A673 (cell line): ENCODE results near the gene TFAM. TPM values are rescaled to one million over a fixed set of nuclear protein-coding genes. Genes with fewer than 3 reads are reported as not detected.

ENCODE experiments used
- Bru-seq: library from RNA; stranded (reverse); fragments of 400-500 nt; gene quantifications from one replicate; lab custom pipeline; 2021; lab: Mats Ljungman, UMichigan
- BruChase-seq, 2 experiments: library from RNA; stranded (reverse); fragments of 400-500 nt; gene quantifications; one replicate each; lab custom pipeline; 2021; lab: Mats Ljungman, UMichigan
- BruUV-seq: library from RNA; stranded (reverse); fragments of 400-500 nt; replicated peaks from 2 replicates; lab custom pipeline; 2021; lab: Mats Ljungman, UMichigan
- CTCF ChIA-PET: fragments of 300-600 bp; sonication (Branson Sonifier 250); formaldehyde crosslinking; loops from one replicate; lab custom pipeline; 2022; ENCODE audit warnings: antibody characterized with exemption; lab: Charles Lee
- POLR2A ChIA-PET: fragments of 300-600 bp; sonication (Branson Sonifier 250); formaldehyde crosslinking; loops from one replicate; lab custom pipeline; 2022; ENCODE audit warnings: antibody characterized with exemption; ENCODE audit not compliant: low non-redundant PET; lab: Charles Lee
- DNase-seq: peaks from one replicate; pipeline ENCODE4 v3.0.0-alpha.2; 2015; ENCODE audit warnings: low spot score
- H3K27ac ChIP-seq: fragments of 200-600 bp; sonication (generic); 2 replicates; pipeline ENCODE4 v1.5.1; 2016; ENCODE audit warnings: mixed run types, low read depth, mild to moderate bottlenecking, mixed read lengths, antibody characterized with exemption, low read length; ENCODE audit not compliant: poor library complexity, severe bottlenecking
- H3K27me3 ChIP-seq: fragments of 200-600 bp; sonication (generic); replicated peaks from 2 replicates; pipeline ENCODE4 v1.6.1; 2017; ENCODE audit warnings: mixed run types, low read depth, mild to moderate bottlenecking, mixed read lengths, antibody characterized with exemption, low read length; ENCODE audit not compliant: insufficient read depth, poor library complexity
- H3K36me3 ChIP-seq: fragments of 200-600 bp; sonication (generic); 2 replicates; pipeline ENCODE4 v1.6.1; 2016; ENCODE audit warnings: mixed run types, mild to moderate bottlenecking, mixed read lengths, antibody characterized with exemption, low read length; ENCODE audit not compliant: insufficient read depth, poor library complexity, severe bottlenecking
- H3K4me1 ChIP-seq: fragments of 200-600 bp; sonication (generic); 2 replicates; pipeline ENCODE4 v1.6.1; 2017; ENCODE audit warnings: mixed run types, mild to moderate bottlenecking, mixed read lengths, antibody characterized with exemption, low read length; ENCODE audit not compliant: insufficient read depth, poor library complexity, severe bottlenecking
- H3K4me3 ChIP-seq: fragments of 200-600 bp; sonication (generic); 2 replicates; pipeline ENCODE4 v1.5.1; 2016; ENCODE audit warnings: low read depth, mixed run types, mild to moderate bottlenecking, mixed read lengths, low read length; ENCODE audit not compliant: poor library complexity, severe bottlenecking
- H3K9me3 ChIP-seq: fragments of 200-600 bp; sonication (generic); 2 replicates; pipeline ENCODE4 v1.6.1; 2016; ENCODE audit warnings: mixed run types, low read depth, mild to moderate bottlenecking, mixed read lengths, antibody characterized with exemption, low read length; ENCODE audit not compliant: poor library complexity, severe bottlenecking
- CTCF ChIP-seq: fragments of 300-800, 200-600 bp; sonication (generic); conservative IDR thresholded peaks from 2 replicates; pipeline ENCODE4 v1.5.1; 2017; ENCODE audit warnings: low read depth, mild to moderate bottlenecking, antibody characterized with exemption, low read length, moderate library complexity, mixed read lengths
- EZH2 ChIP-seq: fragments of 200-600 bp; sonication (generic); IDR thresholded peaks from 2 replicates; pipeline ENCODE4 v1.6.1; 2017; ENCODE audit warnings: borderline replicate concordance, low read depth, mild to moderate bottlenecking, mixed read lengths, antibody characterized with exemption, low read length; ENCODE audit not compliant: poor library complexity, severe bottlenecking
- intact Hi-C: fragments of 100-400 bp; cut with micrococcal nuclease; formaldehyde crosslinking; loops from one replicate; pipeline ENCODE4 v1.10.0; 2022; ENCODE audit not compliant: unreplicated experiment
- long read RNA-seq: library from polyadenylated mRNA; stranded (forward); transcript quantifications from one replicate; pipeline ENCODE4 v2.0.0, GENCODE V29; 2022
- total RNA-seq: library from RNA; stranded (reverse); gene quantifications from 2 replicates; pipeline ENCODE4 v1.2.3, GENCODE V29; 2021

The TFAM gene
- total RNA-seq (99.1 and 113 TPM in 2 replicates), Bru-seq, nascent RNA (percentile 96 among the genes with signal in this experiment), BruChase-seq, experiment 1, labeled RNA remaining after a 2-hour chase (percentile 98 among the genes with signal in this experiment), BruChase-seq, experiment 2, labeled RNA remaining after a 6-hour chase (percentile 99 among the genes with signal in this experiment)
- long read RNA-seq, full-length matches to known transcripts = 72 of 85 reads
- long read RNA-seq, partial matches to known transcripts = 6 of 85 reads
- long read RNA-seq, other reads (novel, unspliced or antisense) = 7 of 85 reads

- intact Hi-C loops = loop anchor here (1.0 to 5.0 kb wide), 3 partner anchors 48 to 208 kb away; partner anchors contain the start of gene UBE2D1
- H3K4me1 ChIP-seq = peaks cover 7% of the 10 kb centered on the region
- POLR2A ChIA-PET = no interaction called here
- no peaks in the 10 kb centered on the region for H3K27me3 ChIP-seq
- H3K4me3 ChIP-seq = peak within 1 kb of the TSS; percentile 80
- CTCF ChIA-PET = interaction anchor here (0.6 to 0.8 kb wide), 2 partner anchors 85 to 1201 kb away, joined by 3 read pairs; no protein-coding TSS in a partner anchor
- H3K27ac ChIP-seq = peak within 1 kb of the TSS; percentile 84
- H3K36me3 ChIP-seq = peaks cover 37% of the 10 kb centered on the region
- TF ChIP-seq EZH2 (no peak), CTCF (peak; percentile 85)
- BruUV-seq = no TSS peak
- DNase-seq = peak; percentile 96
- no peaks in the 10 kb centered on the region for H3K9me3 ChIP-seq
Measured at GRCh38 chr10:58384999-58385783, at the start of gene TFAM. TSS of gene TFAM (plus strand) at chr10:58385410. CDS start at chr10:58385548, 138 bp downstream.

GRCh38 chr10:58336242-58336641 lies 49.0 kb upstream of the TFAM start:
- ChIA-PET POLR2A (no interaction called here), CTCF (no interaction called here)
- H3K4me3 ChIP-seq = peak overlapping the region; percentile 100
- H3K27me3 ChIP-seq = no peaks in the 10 kb centered on the region
- H3K4me1 ChIP-seq = peaks cover 21% of the 10 kb centered on the region
- TF ChIP-seq CTCF = no peak
- TF ChIP-seq EZH2 = no peak
- intact Hi-C loops = loop anchor here (5.0 kb wide), 1 partner anchor 46 kb away; no protein-coding TSS in a partner anchor
- no TSS peak for BruUV-seq
- H3K36me3 ChIP-seq = no peaks in the 10 kb centered on the region
- no peaks in the 10 kb centered on the region for H3K9me3 ChIP-seq
- no peak overlapping the region for H3K27ac ChIP-seq
- no peak for DNase-seq

GRCh38 chr10:58341422-58341821 lies 43.8 kb upstream of the TFAM start:
- POLR2A ChIA-PET = no interaction called here
- Histone ChIP-seq H3K27ac (no peak overlapping the region), H3K9me3 (no peaks in the 10 kb centered on the region), H3K36me3 (no peaks in the 10 kb centered on the region), H3K4me1 (peaks cover 12% of the 10 kb centered on the region), H3K27me3 (no peaks in the 10 kb centered on the region), H3K4me3 (no peak overlapping the region)
- DNase-seq = no peak
- no TSS peak for BruUV-seq
- CTCF ChIA-PET = no interaction called here
- TF ChIP-seq CTCF (no peak), EZH2 (no peak)
- intact Hi-C loops = no loop called here
